Measurements from ENCODE around the gene KRT12. TPM values are rescaled to one million over a fixed set of nuclear protein-coding genes. Genes with fewer than 3 reads are reported as not detected.

KRT12 gene
- total RNA-seq, 1 experiment from 2014 or later: not detected

Other genes with a start within 250 kb of the KRT12 start
- 91.4 and 108 TPM in 2 replicates for gene SMARCE1, start 219.4 kb downstream of the KRT12 start, total RNA-seq (2021)
- not detected in 2 replicates for gene KRT222, start 202.0 kb downstream of the KRT12 start, total RNA-seq (2021)
- gene KRT24, start 163.5 kb downstream of the KRT12 start, total RNA-seq (2021): not detected in 2 replicates
- 0.28 and 0.42 TPM in 2 replicates for gene KRT25, start 111.9 kb downstream of the KRT12 start, total RNA-seq (2021)
- gene KRT26, start 95.0 kb downstream of the KRT12 start, total RNA-seq (2021): not detected in 2 replicates
- not detected in 2 replicates for gene KRT27, start 84.7 kb downstream of the KRT12 start, total RNA-seq (2021)
- not detected in 2 replicates for gene KRT28, start 67.3 kb downstream of the KRT12 start, total RNA-seq (2021)
- gene KRT10, start 44.6 kb downstream of the KRT12 start, total RNA-seq (2021): 35.0 and 36.2 TPM in 2 replicates
- gene KRT20, start 18.0 kb upstream of the KRT12 start, total RNA-seq (2021): not detected in 2 replicates
- gene KRT23, start 70.4 kb upstream of the KRT12 start, total RNA-seq (2021): not detected in 2 replicates
- not detected in 2 replicates for gene KRT39, start 99.7 kb upstream of the KRT12 start, total RNA-seq (2021)
- 0.98 and 1.1 TPM in 2 replicates for gene KRT40, start 117.1 kb upstream of the KRT12 start, total RNA-seq (2021)
- not detected in 2 replicates for gene KRTAP3-3, start 126.9 kb upstream of the KRT12 start, total RNA-seq (2021)
- not detected in 2 replicates for gene KRTAP3-2, start 132.7 kb upstream of the KRT12 start, total RNA-seq (2021)
- not detected in 2 replicates for gene KRTAP3-1, start 141.9 kb upstream of the KRT12 start, total RNA-seq (2021)
- not detected in 2 replicates for gene KRTAP1-5, start 160.0 kb upstream of the KRT12 start, total RNA-seq (2021)
- gene KRTAP1-4, start 163.0 kb upstream of the KRT12 start, total RNA-seq (2021): not detected in 2 replicates
- not detected in 2 replicates for gene KRTAP1-3, start 167.7 kb upstream of the KRT12 start, total RNA-seq (2021)
- not detected in 2 replicates for gene KRTAP1-1, start 174.2 kb upstream of the KRT12 start, total RNA-seq (2021)
- not detected in 2 replicates for gene KRTAP2-1, start 180.1 kb upstream of the KRT12 start, total RNA-seq (2021)
- not detected in 2 replicates for gene KRTAP2-2, start 188.0 kb upstream of the KRT12 start, total RNA-seq (2021)
- gene KRTAP2-3, start 192.9 kb upstream of the KRT12 start, total RNA-seq (2021): not detected in 2 replicates
- gene KRTAP2-4, start 198.7 kb upstream of the KRT12 start, total RNA-seq (2021): not detected in 2 replicates
- not detected in 2 replicates for gene KRTAP4-7, start 216.9 kb upstream of the KRT12 start, total RNA-seq (2021)
- gene KRTAP4-8, start 230.9 kb upstream of the KRT12 start, total RNA-seq (2021): not detected in 2 replicates
- gene KRTAP4-16, start 235.0 kb upstream of the KRT12 start, total RNA-seq (2021): not detected in 2 replicates
- gene KRTAP4-9, start 238.2 kb upstream of the KRT12 start, total RNA-seq (2021): 1.0 and 1.2 TPM in 2 replicates